WERI-Rb-1 (cell line): ENCODE measurements around the gene CENPK.
"Not testable (repeated sequence)": the region's sequence is repeated elsewhere in the genome, so short reads cannot be mapped to it uniquely, and the experiment has no call there.

ENCODE experiments used
- DNase-seq: peaks from one replicate; pipeline ENCODE4 v3.0.0-alpha.2; 2020
- H3K27ac ChIP-seq: fragments of 250-450 bp; sonication (Bioruptor Pico); 2 replicates; pipeline ENCODE4 v1.5.1; 2020; ENCODE audit warnings: mild to moderate bottlenecking, moderate library complexity
- H3K27me3 ChIP-seq: fragments of 250-450 bp; sonication (Bioruptor Pico); 2 replicates; pipeline ENCODE4 v1.5.1; 2021; ENCODE audit warnings: mild to moderate bottlenecking, low read depth, moderate library complexity; ENCODE audit not compliant: insufficient read depth, severe bottlenecking
- H3K36me3 ChIP-seq: fragments of 250-450 bp; sonication (Bioruptor Pico); 2 replicates; pipeline ENCODE4 v1.5.1; 2020; ENCODE audit warnings: mild to moderate bottlenecking, moderate library complexity
- H3K4me3 ChIP-seq: 2 replicates; pipeline ENCODE4 v1.5.1; 2011; ENCODE audit warnings: low read depth, mild to moderate bottlenecking, control low read depth, low read length
- H3K9me3 ChIP-seq: fragments of 250-450 bp; sonication (Bioruptor Pico); 2 replicates; pipeline ENCODE4 v1.5.1; 2021; ENCODE audit warnings: mild to moderate bottlenecking, moderate library complexity; ENCODE audit not compliant: severe bottlenecking
- CTCF ChIP-seq: IDR thresholded peaks from 2 replicates; pipeline ENCODE4 v1.5.1; 2011; ENCODE audit warnings: low read depth, mild to moderate bottlenecking, control low read depth, inconsistent platforms, low read length

The CENPK gene

DNA sequence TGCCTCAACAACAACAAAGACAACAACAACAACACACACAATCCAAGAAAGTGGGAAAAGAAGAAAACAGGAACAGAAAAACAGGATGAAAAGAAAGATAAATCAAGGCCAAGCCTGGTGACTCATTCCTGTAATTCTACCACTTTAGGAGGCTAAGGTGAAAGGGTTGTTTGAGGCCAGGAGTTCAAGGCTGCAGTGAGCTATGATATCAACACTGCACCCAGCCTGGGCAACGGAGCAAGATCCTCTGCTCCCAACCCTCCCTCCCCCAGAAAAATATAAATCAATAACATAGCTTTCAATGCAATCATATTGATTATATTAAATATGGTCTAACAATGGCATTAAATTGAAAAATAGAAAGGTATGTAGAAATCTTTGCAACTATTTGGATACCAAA lies 32.1 kb downstream of the CENPK start:
- DNase-seq, result no peak
- Histone ChIP-seq H3K4me3 (no peak overlapping the region), H3K27ac (no peak overlapping the region), H3K27me3 (no peaks in the 10 kb centered on the region), H3K36me3 (peaks cover 18% of the 10 kb centered on the region), H3K9me3 (no peaks in the 10 kb centered on the region)
- TF ChIP-seq CTCF, result no peak

GRCh38 chr5:65525726-65526125 lies 37.2 kb downstream of the CENPK start:
- no peaks in the 10 kb centered on the region for H3K27me3 ChIP-seq
- no peak for DNase-seq
- peaks cover 16% of the 10 kb centered on the region for H3K36me3 ChIP-seq
- H3K4me3 ChIP-seq, result no peak overlapping the region
- no peak for TF ChIP-seq CTCF
- H3K9me3 ChIP-seq, result no peaks in the 10 kb centered on the region
- H3K27ac ChIP-seq, result no peak overlapping the region

GRCh38 chr5:65512170-65512937 lies 50.6 kb downstream of the CENPK start:
- Histone ChIP-seq H3K27ac (no peak overlapping the region), H3K27me3 (no peaks in the 10 kb centered on the region), H3K4me3 (no peak overlapping the region), H3K9me3 (no peaks in the 10 kb centered on the region), H3K36me3 (no peaks in the 10 kb centered on the region)
- no peak for TF ChIP-seq CTCF
- no peak for DNase-seq

DNA sequence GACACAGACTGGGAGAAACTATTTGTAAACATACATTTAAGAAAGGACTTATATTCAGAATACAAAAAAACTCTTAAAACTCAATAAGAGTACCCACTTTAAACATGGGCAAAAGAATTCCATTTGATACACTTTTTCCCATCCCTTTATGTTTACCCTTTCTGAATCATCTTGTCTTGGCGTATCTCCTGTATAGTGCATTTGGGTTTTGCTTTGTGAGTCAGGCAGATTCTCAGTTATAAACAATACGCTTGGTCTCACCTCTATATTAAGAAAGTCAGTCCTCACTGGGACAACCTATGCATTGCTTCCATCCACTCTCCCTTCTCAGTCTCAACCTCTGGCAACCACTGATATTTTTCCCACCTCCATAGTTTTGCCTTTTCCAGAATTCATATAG lies 54.0 kb downstream of the CENPK start:
- no peaks in the 10 kb centered on the region for H3K27me3 ChIP-seq
- no peaks in the 10 kb centered on the region for H3K9me3 ChIP-seq
- no peak for DNase-seq
- H3K36me3 ChIP-seq, result no peaks in the 10 kb centered on the region
- no peak overlapping the region for H3K27ac ChIP-seq
- no peak overlapping the region for H3K4me3 ChIP-seq
- TF ChIP-seq CTCF, result no peak

DNA sequence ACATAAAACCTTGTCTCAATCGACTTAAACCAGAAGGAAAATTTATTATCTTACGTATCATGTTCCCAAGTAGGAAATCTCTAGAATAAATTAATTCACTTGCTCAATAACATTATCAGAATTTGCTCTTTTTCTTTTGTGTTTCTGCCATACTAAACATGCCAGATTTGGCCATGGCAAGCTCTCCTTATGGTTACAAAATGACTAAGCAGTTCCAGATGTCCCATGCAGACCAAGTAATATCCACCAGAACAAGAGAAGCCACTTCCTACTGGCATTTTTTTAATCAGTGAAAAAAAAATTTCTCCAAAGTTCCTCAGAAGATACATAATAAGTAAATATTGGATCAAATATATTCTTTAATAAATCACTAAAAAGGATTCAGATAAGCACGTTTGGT lies 56.0 kb downstream of the CENPK start:
- Histone ChIP-seq H3K4me3 (no peak overlapping the region), H3K9me3 (no peaks in the 10 kb centered on the region), H3K27me3 (no peaks in the 10 kb centered on the region), H3K27ac (no peak overlapping the region), H3K36me3 (peaks cover 3% of the 10 kb centered on the region; the same call in 1 of the 2 replicates)
- no peak for TF ChIP-seq CTCF
- DNase-seq, result no peak

- H3K36me3 ChIP-seq, result no peaks in the 10 kb centered on the region
- H3K27me3 ChIP-seq, result no peaks in the 10 kb centered on the region
- no peak for DNase-seq
- TF ChIP-seq CTCF, result no peak
- H3K27ac ChIP-seq, result no peak overlapping the region
- no peak overlapping the region for H3K4me3 ChIP-seq
- no peaks in the 10 kb centered on the region for H3K9me3 ChIP-seq
These were observed 73.8 kb downstream of the CENPK start for GRCh38 chr5:65489119-65489518.

DNA sequence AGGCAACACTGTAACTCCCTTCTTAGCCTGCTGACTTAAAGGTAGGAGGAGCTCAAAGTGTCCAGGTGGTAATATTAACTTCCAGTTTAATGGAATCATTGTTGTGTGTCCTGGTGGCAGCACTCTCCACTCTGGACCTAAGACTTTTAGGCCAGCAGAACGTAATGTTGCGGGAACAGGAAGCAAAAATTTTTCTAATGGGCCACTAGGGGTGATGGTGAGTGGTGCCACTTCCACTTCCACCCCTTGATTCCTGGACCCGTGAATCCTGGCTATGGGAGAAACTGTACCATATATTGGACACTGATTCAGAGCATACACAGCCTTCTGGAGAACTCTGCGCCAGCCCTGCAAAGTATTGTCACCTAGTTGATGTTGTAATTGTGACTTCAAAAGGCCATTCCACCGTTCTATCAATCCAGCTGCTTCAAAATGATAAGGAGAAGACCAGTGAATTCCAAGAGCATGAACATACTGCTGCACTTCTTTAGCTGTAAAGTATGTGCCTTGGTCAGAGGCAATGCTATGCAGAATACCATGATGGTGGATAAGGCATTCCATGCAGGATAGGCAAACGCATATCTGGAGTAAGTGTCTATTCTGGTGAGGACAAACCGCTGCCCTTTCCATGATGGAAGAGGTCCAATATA lies 74.8 kb downstream of the CENPK start:
- not testable (repeated sequence) for H3K4me3 ChIP-seq, H3K9me3 ChIP-seq, H3K27ac ChIP-seq, H3K36me3 ChIP-seq, DNase-seq, H3K27me3 ChIP-seq

DNA sequence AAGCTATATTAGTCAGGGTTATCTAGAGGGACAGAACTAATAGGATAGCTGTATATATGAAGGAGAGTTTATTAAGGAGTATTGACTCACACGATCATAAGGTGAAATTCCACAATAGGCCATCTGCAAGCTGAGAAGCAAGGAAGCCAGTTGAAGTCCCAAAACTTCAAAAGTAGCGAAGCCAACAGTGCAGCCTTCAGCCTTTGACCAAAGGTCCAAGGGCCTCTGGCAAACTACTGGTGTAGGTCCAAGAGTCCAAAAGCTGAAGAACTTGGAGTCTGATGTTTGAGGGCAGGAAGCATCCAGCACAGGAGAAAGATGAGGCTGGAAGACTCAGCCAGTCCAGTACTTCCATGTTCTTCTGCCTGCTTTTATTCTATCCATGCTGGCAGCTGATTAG lies 76.2 kb downstream of the CENPK start:
- not testable (repeated sequence) for H3K36me3 ChIP-seq, DNase-seq, H3K27me3 ChIP-seq, H3K4me3 ChIP-seq, H3K9me3 ChIP-seq, H3K27ac ChIP-seq
